8988T (cell line): Measurements from ENCODE around the gene SSX2IP.
"Not testable (repeated sequence)": the region's sequence is repeated elsewhere in the genome, so short reads cannot be mapped to it uniquely, and the experiment has no call there.

Experiments used
- DNase-seq: peaks from one replicate; pipeline ENCODE4 v3.0.0; 2011

The SSX2IP gene

DNA sequence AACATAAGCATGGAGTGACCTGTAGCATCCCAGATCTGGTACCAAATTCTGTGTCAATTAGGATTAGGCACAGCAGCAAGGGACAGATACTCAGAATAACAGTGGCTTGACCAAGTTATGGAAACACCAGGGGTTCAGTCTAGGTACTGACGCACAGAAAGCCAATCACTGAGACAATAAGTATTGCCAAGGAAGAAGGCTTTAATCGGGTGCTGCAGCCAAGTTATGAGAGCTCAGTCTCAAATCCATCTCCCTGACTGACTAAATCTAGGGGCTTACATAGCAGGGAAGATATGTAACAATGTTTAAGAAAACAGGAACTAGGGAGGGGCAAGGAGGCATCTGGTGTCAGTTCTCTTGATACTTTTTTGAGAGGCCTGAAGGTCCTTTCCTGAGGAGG, 76.4 kb downstream of the SSX2IP start:
- DNase-seq = no peak

DNA sequence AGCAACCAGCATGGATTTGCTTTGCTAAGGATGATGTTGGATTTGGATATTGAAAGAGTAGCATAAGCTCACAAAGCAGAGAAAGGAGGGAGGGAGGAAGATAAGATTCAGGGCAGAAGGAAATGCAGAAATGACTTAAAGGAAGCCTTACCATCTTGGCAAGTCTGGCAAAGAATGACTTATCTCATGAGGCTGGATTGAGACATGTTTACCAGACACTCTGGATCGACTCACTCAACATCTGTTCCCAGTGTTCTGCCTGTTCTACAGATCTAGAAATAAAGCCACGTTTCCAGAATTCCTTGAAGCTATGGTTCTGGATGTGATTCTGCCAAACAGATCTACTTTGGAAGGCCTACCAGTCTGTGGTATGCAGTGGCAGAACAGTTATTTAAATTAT, 77.2 kb downstream of the SSX2IP start:
- DNase-seq = no peak

DNA sequence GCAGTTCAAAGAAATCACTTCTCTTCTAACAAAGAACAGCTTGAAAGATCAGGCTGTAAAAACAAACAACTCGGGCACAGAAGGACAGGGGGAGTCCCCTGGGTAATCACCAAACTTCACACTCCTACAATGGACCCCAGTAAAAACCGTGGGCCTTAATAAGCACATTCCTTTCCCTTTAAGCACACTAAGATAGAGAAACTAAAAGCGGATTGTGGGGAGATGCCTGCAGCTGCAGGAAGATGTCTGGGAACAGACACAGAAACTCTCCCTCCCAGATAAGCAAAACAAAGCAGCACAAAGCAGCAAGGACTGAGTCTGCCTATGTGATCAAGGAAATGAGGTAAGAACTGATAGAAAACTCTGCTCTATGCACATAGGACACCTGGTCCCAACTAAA, 78.5 kb downstream of the SSX2IP start:
- DNase-seq = no peak

DNA sequence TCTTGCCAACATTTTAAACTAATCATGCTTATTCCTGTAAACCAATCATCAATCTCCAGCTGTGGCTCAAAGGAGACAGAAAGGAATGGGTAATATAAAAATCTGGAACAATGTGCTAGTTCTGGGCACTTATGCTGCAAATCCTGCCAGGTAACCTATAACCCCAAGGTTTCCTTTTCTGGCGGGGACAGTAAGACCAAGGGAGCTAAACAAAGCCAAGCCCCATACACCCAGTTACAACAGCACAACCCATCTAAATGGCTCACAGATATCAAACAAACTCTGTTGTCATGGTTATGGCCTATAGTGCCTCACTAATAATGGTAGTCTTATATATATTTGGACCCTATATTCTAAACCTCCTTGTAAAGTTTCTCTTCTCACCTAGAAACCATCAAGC, 79.2 kb downstream of the SSX2IP start:
- no peak for DNase-seq

DNA sequence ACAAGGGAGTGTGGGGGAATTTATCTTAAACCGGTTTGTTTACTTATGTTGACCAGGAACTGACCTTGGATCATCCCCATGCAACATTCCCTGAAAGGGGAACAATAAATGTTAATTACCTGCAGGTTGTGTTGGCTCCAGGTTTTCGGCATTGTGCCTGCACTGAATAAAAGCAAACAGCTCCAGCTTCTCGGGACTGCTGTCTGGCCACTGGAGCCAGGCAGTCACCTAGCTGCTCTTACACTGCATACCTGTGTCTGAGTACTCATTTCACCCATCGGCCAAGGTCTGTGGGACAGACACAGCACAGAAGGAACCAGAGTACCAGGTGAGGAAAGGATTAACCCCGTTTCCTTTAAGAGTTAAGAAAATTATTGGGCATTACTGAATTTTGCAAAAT, 83.3 kb downstream of the SSX2IP start:
- no peak for DNase-seq

DNA sequence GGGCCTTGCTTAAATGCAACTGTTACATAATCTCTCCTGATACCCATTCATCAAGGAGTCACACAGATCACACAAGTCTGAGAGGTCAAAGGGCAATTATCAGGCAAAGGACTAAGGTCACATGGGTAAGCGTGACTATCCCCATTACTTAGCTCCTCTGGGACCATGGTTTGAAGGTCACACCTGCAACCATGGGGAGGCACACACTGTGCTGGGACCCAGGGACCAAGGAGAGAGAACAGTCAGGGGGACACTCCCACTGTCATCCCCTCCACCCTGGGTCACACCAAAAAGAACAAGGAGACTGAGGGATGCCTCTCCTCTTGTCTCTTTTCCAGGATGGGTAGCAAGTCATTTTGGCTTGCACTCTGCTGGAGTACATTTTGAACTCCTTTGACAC, 85.1 kb downstream of the SSX2IP start:
- DNase-seq = no peak

DNA sequence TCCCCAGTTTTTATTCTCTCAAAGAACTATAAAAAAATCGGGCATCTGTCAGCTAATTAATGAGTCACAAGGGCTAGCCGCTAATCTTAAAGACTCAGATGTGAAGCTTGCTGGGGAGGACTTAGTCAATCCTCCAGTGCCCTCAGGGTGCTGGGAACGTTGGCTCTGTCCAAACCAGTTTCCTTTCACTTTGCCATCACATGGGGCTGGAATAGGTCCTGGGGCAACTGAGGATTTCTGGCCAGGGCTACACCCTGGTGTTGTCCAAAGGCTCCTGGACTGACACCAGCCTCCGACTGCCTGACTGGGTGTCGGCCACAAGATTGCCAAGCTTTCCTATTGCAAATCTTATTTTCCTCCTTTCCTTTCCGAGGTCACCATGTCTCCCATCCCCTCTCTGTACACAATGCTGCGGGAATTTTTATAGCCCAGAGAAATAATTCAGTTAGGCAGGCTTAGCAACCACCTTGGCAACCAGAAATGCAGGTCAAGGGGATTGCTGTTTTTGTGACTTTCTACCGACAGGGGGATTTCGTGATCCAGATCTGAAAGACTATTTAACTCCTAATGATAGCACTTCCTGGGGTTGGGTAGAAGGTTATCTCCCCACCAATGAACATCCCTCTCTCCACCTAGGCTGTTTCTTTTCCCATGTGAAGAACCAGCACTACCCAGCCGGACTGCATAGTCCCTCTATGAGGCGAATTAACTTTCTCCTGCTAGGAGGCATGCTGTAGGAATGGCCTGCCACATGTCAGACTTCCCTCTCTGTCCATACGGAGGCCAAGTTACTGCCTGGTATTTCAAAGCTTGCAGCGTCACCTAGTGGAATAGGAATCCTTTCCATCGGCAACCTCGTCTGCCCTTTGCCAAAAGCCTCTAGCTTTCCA, 86.1 kb downstream of the SSX2IP start:
- no peak for DNase-seq

DNA sequence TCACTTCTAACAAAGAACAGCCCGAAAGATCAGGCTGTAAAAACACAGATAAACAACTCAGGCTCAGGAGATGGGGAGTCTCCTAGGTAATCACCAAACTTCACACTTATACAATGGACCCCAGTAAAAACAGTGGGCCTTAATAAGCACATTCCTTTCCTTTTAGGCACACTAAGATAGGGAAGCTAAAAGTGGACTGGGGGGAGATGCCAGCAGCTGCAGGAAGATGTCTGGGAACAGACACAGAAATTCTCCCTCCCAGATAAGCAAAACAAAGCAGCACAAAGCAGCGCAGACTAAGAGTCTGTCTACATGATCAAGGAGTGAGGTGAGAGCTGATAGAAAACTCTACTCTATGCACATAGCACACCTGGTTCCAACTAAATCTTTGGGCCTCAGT, 87.0 kb downstream of the SSX2IP start:
- no peak for DNase-seq

DNA sequence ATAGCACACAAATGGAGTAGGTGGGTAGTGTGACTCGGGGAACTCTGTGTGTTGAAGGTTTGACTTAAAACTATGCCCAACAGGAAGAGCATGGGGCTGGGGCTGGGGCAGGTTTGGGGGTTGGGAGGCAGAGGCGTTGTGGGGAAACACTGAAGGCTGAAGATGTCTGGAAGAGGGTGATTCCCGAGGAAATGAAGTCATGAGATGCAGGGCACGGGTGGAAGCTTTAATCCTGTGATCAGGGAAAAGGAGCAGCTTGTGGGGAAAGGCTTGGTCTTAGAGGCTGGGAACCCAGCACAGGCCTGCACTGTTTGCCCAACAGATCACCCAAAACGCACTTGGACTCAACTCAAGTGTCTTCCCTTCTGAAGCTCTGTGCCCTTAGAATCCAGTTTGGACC, 89.5 kb downstream of the SSX2IP start:
- no peak for DNase-seq

DNA sequence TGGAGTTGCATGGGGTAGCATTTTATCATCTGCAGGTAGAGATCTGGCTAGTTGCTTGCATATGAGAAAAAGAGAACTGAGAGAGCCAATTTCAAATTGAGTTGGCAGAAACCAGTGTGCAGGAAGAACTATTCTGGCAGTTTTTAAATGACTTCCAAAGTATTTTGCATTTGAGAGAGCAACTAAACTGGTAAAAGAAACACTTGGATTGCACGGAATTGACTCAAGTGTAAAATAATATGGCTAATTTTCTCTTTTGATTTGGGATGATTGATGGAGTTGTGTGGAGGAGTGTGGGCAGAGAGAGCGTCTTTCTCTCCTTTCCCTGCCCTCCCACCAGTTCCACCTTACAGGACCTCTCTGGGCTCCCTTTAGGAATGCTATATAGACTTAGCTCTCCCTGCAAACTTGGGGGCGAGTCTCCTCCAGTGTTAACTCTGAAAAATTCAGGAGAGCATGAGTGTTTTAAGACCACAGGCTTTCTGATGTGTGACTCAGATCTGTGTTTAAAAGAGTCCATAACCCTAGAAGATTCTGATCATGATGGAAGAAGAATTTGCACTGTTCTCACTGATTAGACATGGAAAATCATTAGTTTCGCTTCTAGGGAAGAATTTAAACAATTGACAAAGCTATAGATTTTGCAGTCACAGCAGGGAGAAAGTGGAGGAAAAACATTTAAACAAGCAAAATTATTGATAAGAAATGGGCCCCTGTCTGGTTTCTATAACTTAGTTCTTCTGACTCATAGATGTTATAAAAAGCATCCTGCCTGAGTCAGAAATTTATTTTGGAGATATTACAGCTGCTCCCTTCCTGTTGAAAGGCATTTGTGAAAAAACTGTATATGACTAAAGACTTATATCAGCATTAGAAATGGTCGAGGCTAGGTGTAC, 91.2 kb downstream of the SSX2IP start:
- no peak for DNase-seq

DNA sequence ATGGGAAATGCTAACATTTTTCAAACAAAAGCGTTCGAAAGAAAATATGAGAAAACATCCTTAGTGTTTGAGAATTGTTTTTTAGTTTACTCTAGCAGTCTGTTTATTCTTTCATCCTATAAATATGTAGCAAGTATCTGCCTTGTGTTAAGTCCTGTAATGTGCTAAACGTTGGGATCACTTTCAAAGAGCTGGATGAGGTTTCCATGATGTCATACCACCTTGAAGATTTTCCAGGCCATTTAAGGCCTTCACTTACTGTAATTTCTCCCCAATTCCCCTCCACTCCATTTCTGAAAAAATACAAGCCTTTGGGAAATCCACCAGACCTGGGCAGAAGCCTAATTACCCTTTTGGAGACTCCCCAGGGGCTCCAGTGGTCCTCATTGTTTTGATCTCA, 91.8 kb downstream of the SSX2IP start:
- no peak for DNase-seq

DNA sequence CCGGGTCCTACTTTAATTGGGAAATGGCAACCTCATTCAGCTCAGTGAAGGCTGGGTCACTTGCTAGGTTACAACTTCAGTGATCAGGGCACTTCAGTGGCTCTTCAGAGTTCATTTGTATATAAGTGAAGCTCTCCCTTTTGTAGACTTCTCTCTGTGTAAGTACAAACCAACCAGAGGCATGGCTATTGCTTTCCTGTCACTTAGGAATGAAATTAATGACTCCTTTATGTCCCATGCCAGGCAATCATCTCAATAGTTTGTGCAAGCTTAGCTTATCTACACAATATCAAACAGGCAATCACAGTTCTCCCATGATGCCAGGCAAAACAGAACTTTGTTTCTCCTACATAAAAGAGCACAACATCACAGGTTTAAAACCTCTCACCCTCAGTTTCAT, 93.2 kb downstream of the SSX2IP start:
- DNase-seq = no peak

DNA sequence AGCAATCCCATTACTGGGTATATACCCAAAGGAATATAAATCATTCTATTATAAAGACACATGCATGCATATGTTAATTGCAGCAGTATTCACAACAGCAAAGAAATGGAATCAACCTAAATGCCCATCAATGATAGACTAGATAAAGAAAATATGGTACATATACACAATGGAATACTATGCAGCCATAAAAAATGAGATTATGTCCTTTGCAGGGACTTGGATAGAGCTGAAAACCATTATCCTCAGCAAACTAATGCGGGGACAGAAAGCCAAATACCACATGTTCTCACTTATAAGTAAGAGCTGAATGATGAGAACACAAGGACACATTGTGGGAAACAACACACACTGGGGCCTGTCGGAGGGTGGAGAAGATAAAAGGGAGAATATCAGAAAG, 95.3 kb downstream of the SSX2IP start:
- DNase-seq = not testable (repeated sequence)
